Testis (tissue), 3 donors: ENCODE results near the gene SYNE2. TPM values are rescaled to one million over a fixed set of nuclear protein-coding genes. Genes with fewer than 3 reads are reported as not detected.

Source experiments
- DNase-seq: peaks from one replicate; pipeline ENCODE4 v3.0.0-alpha.2; 2019
- H3K27ac ChIP-seq, 2 donors: fragments of 200-600 bp; sonication (generic); one replicate each; pipeline ENCODE4 v1.5.1; 2019
- H3K27me3 ChIP-seq: fragments of 200-600 bp; sonication (generic); one replicate; pipeline ENCODE4 v1.5.1; 2019
- H3K36me3 ChIP-seq: fragments of 200-600 bp; sonication (generic); one replicate; pipeline ENCODE4 v1.5.1; 2017; ENCODE audit warnings: low read depth; ENCODE audit errors: missing control alignments
- H3K4me1 ChIP-seq: fragments of 200-600 bp; sonication (generic); one replicate; pipeline ENCODE4 v1.5.1; 2019
- H3K4me3 ChIP-seq, 2 donors: fragments of 200-600 bp; sonication (generic); one replicate each; pipeline ENCODE4 v1.5.1; 2017 to 2019
- H3K9me3 ChIP-seq: fragments of 200-600 bp; sonication (generic); one replicate; pipeline ENCODE4 v1.5.1; 2017
- CTCF ChIP-seq, 3 experiments: fragments of 450-650 bp in 2 of 3; fragments of 200-600 bp in 1 of 3; sonication (generic) in 1 of 3; IDR thresholded peaks; one replicate each; pipeline ENCODE4 v1.5.1; 2016 to 2019; ENCODE audit warnings: antibody characterized with exemption in 3 of 3, mild to moderate bottlenecking in 2 of 3, moderate library complexity in 1 of 3
- POLR2A ChIP-seq: fragments of 450-650 bp; IDR thresholded peaks from one replicate; pipeline ENCODE4 v1.6.1; 2017; ENCODE audit warnings: antibody characterized with exemption, mild to moderate bottlenecking, moderate library complexity
- WGBS, 2 donors: methylation state at CpG; one replicate each; pipeline ENCODE4 v1.1.5; 2018; 5-methylcytosine and 5-hydroxymethylcytosine counted together
- intact Hi-C: fragments of 100-400 bp; cut with DNase I; formaldehyde crosslinking; loops from one replicate; pipeline ENCODE4 v1.15.1; 2023; ENCODE audit warnings: low total_unique reads
- polyA plus RNA-seq: library from polyadenylated mRNA; stranded (reverse); fragments of 350-450 nt; fragmentation: Illumina TruSeq; extraction: RNeasy Lipid Tissue Mini Kit (QIAGEN cat#74804); gene quantifications from one replicate; pipeline ENCODE4 v1.2.3, GENCODE V29; 2014; ENCODE audit warnings: low read depth, low replicate concordance; ENCODE audit not compliant: insufficient read depth
- total RNA-seq, 2 donors: library from RNA; depleted of rRNA; stranded (reverse); fragments of >200 nt; gene quantifications; one replicate each; pipeline ENCODE4 v1.2.3, GENCODE V29; 2016

SYNE2 gene
- total and polyA plus RNA-seq, 3 donors from 2014 or later = 74.6 to 519 (median 511) TPM

- peaks cover 5% of the 10 kb centered on the region for H3K4me1 ChIP-seq
- 61 to 76% methylated on average over 2 of the region's 2 CpGs for WGBS, 2 donors
- intact Hi-C loops = no loop called here
- peak overlapping the region in 1 of 2 donors; percentile 43 for H3K27ac ChIP-seq
- no peaks in the 10 kb centered on the region for H3K27me3 ChIP-seq
- no peak overlapping the region for H3K4me3 ChIP-seq
- no peak for DNase-seq
- H3K9me3 ChIP-seq = no peaks in the 10 kb centered on the region
- TF ChIP-seq POLR2A (no peak), CTCF (IDR thresholded peaks at IDR 0.05) (no peak)
- H3K36me3 ChIP-seq = no peaks in the 10 kb centered on the region
Measured at GRCh38 chr14:64045091-64045490, 192.3 kb downstream of the SYNE2 start.

GRCh38 chr14:64049616-64050381, 197.0 kb downstream of the SYNE2 start:
- no peaks in the 10 kb centered on the region for H3K36me3 ChIP-seq
- intact Hi-C loops = no loop called here
- DNase-seq = no peak
- no peak for TF ChIP-seq CTCF (IDR thresholded peaks at IDR 0.05)
- TF ChIP-seq POLR2A = no peak
- no peak overlapping the region for H3K4me3 ChIP-seq
- 93 to 95% methylated on average over 2 of the region's 2 CpGs for WGBS, 2 donors
- H3K4me1 ChIP-seq = peaks cover 5% of the 10 kb centered on the region
- no peaks in the 10 kb centered on the region for H3K27me3 ChIP-seq
- H3K9me3 ChIP-seq = no peaks in the 10 kb centered on the region
- no peak overlapping the region for H3K27ac ChIP-seq

DNA sequence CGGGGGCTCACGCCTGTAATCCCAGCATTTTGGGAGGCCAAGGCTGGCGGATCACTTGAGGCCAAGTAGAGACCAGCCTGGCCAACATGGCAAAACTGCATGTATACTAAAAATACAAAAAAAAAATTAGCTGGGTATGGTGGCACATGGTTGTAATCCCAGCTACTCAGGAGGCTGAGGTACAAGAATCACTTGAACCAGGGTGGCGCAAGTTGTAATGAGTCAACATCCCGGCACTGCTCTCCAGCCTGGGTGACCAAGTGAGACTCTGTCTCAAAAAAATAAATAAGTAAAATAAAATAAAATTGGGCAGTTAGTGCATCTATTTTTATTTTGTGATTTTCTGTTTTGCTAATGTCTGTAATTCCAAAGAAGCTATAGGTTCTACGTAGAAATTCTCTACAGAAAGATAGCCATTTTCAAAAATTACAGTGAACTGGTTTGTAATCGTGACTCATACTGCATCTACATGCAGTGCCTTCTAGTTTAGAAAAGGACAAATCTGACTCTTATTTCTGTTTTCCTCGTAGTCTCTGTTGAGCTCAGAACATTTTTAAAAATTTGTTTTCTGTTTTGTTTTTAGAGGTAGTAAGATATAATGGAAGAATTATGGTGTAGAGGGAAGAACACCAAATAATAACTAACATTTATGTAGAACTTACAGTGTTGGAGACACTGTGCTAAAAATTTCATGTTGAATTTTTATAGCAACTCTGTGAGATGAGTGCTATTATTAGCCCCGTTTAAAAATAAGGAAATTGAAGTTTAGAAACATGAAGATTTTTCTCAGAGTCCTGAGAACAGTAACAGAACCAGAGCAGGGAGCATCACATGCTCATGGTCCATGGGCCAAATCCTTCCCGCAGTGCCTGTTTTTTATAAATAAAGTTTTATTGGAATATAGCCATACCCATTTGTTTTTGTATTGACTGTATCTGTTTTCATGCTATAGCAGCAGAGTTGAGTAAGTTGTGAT, 201.2 kb downstream of the SYNE2 start:
- Histone ChIP-seq H3K27me3 (no peaks in the 10 kb centered on the region), H3K4me3 (no peak overlapping the region), H3K36me3 (no peaks in the 10 kb centered on the region), H3K27ac (peak overlapping the region in 1 of 2 donors; percentile 31), H3K9me3 (no peaks in the 10 kb centered on the region), H3K4me1 (no peaks in the 10 kb centered on the region)
- intact Hi-C loops = no loop called here
- WGBS, 2 donors = 72 to 75% methylated on average over 10 of the region's 10 CpGs
- TF ChIP-seq CTCF (IDR thresholded peaks at IDR 0.05) (no peak), POLR2A (no peak)
- DNase-seq = no peak

DNA sequence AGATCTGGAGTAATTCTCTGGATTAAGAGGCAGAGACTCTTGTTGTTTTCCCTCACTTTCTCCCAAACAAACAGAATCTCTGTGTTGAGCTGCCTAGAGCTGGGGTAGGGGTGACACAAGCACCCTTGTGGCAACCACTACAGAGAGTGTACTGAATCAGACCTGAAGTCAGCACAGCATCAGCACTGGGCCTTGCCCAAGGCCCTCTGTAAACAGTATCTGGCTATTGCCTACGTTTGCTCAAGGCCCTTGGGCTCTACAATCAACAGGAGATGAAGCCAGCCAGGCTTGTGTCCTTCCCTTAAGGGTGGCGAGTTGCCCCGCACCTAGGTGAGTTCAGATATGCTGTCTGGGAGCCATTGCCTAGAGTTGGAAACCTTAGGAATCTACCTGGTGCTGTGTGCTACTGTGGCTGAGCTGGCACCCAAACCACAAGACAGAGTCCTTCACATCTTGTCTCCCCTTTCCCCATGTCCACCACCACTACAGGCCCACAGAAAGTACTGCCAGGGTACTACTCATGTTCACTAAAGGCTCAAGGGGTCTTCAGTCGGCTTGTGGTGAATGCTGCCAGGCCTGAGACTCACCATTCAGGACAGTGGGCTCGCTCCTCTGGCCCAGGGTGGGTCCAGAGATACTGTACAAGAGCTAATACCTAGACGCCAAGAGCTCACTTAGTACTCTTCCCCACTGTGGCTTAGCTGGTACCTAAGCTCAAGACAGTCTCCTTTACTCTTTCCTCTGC, 206.8 kb downstream of the SYNE2 start:
- intact Hi-C loops = no loop called here
- TF ChIP-seq CTCF (IDR thresholded peaks at IDR 0.05) (no peak), POLR2A (no peak)
- DNase-seq = no peak
- no peaks in the 10 kb centered on the region for H3K36me3 ChIP-seq
- no peaks in the 10 kb centered on the region for H3K9me3 ChIP-seq
- WGBS, 2 donors = 91 to 94% methylated on average over 3 to 6 of the region's 6 CpGs
- H3K4me3 ChIP-seq = no peak overlapping the region
- H3K27ac ChIP-seq = no peak overlapping the region
- no peaks in the 10 kb centered on the region for H3K4me1 ChIP-seq
- H3K27me3 ChIP-seq = no peaks in the 10 kb centered on the region
